ENCODE measurements around the gene SPTBN1.

Gene SPTBN1

GRCh38 chr2:54631755-54632154 is 175.6 kb downstream of the SPTBN1 start:
- H3K36me3 ChIP-seq (ENCODE audit: control insufficient read depth, insufficient read depth, low read length) = peaks cover 75% of the 10 kb centered on the region
- no peaks in the 10 kb centered on the region for H3K4me1 ChIP-seq (ENCODE audit: control insufficient read depth, insufficient read depth, low read length, poor library complexity, severe bottlenecking)
- H3K27me3 ChIP-seq (replicated peaks; ENCODE audit: control insufficient read depth, insufficient read depth, low read length, poor library complexity, severe bottlenecking) = no peaks in the 10 kb centered on the region
- no peak overlapping the region for H3K27ac ChIP-seq (ENCODE audit: insufficient read depth, low read length, poor library complexity, severe bottlenecking)
- no peak overlapping the region for H3K4me3 ChIP-seq (ENCODE audit: insufficient read depth, low read depth, low read length, poor library complexity, severe bottlenecking)
- no peak for DNase-seq
- no peaks in the 10 kb centered on the region for H3K9me3 ChIP-seq (ENCODE audit: control insufficient read depth, low read length)

GRCh38 chr2:54632733-54633692 is 176.9 kb downstream of the SPTBN1 start:
- Histone ChIP-seq H3K9me3 (ENCODE audit: control insufficient read depth, low read length) (no peaks in the 10 kb centered on the region), H3K4me3 (ENCODE audit: insufficient read depth, low read depth, low read length, poor library complexity, severe bottlenecking) (no peak overlapping the region), H3K27ac (ENCODE audit: insufficient read depth, low read length, poor library complexity, severe bottlenecking) (no peak overlapping the region), H3K4me1 (ENCODE audit: control insufficient read depth, insufficient read depth, low read length, poor library complexity, severe bottlenecking) (no peaks in the 10 kb centered on the region), H3K27me3 (replicated peaks; ENCODE audit: control insufficient read depth, insufficient read depth, low read length, poor library complexity, severe bottlenecking) (no peaks in the 10 kb centered on the region), H3K36me3 (ENCODE audit: control insufficient read depth, insufficient read depth, low read length) (peaks cover 76% of the 10 kb centered on the region)
- no peak for DNase-seq

- no peaks in the 10 kb centered on the region for H3K4me1 ChIP-seq (ENCODE audit: control insufficient read depth, insufficient read depth, low read length, poor library complexity, severe bottlenecking)
- no peak overlapping the region for H3K4me3 ChIP-seq (ENCODE audit: insufficient read depth, low read depth, low read length, poor library complexity, severe bottlenecking)
- H3K36me3 ChIP-seq (ENCODE audit: control insufficient read depth, insufficient read depth, low read length) = peaks cover 75% of the 10 kb centered on the region
- H3K9me3 ChIP-seq (ENCODE audit: control insufficient read depth, low read length) = no peaks in the 10 kb centered on the region
- H3K27me3 ChIP-seq (replicated peaks; ENCODE audit: control insufficient read depth, insufficient read depth, low read length, poor library complexity, severe bottlenecking) = no peaks in the 10 kb centered on the region
- H3K27ac ChIP-seq (ENCODE audit: insufficient read depth, low read length, poor library complexity, severe bottlenecking) = no peak overlapping the region
- DNase-seq = no peak
Measured at GRCh38 chr2:54634021-54634420, 177.9 kb downstream of the SPTBN1 start.

GRCh38 chr2:54634564-54635511 is 178.7 kb downstream of the SPTBN1 start:
- peaks cover 75% of the 10 kb centered on the region for H3K36me3 ChIP-seq (ENCODE audit: control insufficient read depth, insufficient read depth, low read length)
- H3K4me1 ChIP-seq (ENCODE audit: control insufficient read depth, insufficient read depth, low read length, poor library complexity, severe bottlenecking) = no peaks in the 10 kb centered on the region
- H3K4me3 ChIP-seq (ENCODE audit: insufficient read depth, low read depth, low read length, poor library complexity, severe bottlenecking) = no peak overlapping the region
- no peak overlapping the region for H3K27ac ChIP-seq (ENCODE audit: insufficient read depth, low read length, poor library complexity, severe bottlenecking)
- no peaks in the 10 kb centered on the region for H3K27me3 ChIP-seq (replicated peaks; ENCODE audit: control insufficient read depth, insufficient read depth, low read length, poor library complexity, severe bottlenecking)
- DNase-seq = no peak
- H3K9me3 ChIP-seq (ENCODE audit: control insufficient read depth, low read length) = no peaks in the 10 kb centered on the region

GRCh38 chr2:54635554-54636152 is 179.5 kb downstream of the SPTBN1 start:
- H3K27me3 ChIP-seq (replicated peaks; ENCODE audit: control insufficient read depth, insufficient read depth, low read length, poor library complexity, severe bottlenecking) = no peaks in the 10 kb centered on the region
- no peaks in the 10 kb centered on the region for H3K9me3 ChIP-seq (ENCODE audit: control insufficient read depth, low read length)
- no peaks in the 10 kb centered on the region for H3K4me1 ChIP-seq (ENCODE audit: control insufficient read depth, insufficient read depth, low read length, poor library complexity, severe bottlenecking)
- H3K36me3 ChIP-seq (ENCODE audit: control insufficient read depth, insufficient read depth, low read length) = peaks cover 72% of the 10 kb centered on the region
- DNase-seq = no peak
- H3K27ac ChIP-seq (ENCODE audit: insufficient read depth, low read length, poor library complexity, severe bottlenecking) = no peak overlapping the region
- no peak overlapping the region for H3K4me3 ChIP-seq (ENCODE audit: insufficient read depth, low read depth, low read length, poor library complexity, severe bottlenecking)

GRCh38 chr2:54636415-54637139 is 180.4 kb downstream of the SPTBN1 start:
- Histone ChIP-seq H3K36me3 (ENCODE audit: control insufficient read depth, insufficient read depth, low read length) (peaks cover 63% of the 10 kb centered on the region), H3K4me1 (ENCODE audit: control insufficient read depth, insufficient read depth, low read length, poor library complexity, severe bottlenecking) (no peaks in the 10 kb centered on the region), H3K4me3 (ENCODE audit: insufficient read depth, low read depth, low read length, poor library complexity, severe bottlenecking) (no peak overlapping the region), H3K27ac (ENCODE audit: insufficient read depth, low read length, poor library complexity, severe bottlenecking) (no peak overlapping the region), H3K9me3 (ENCODE audit: control insufficient read depth, low read length) (no peaks in the 10 kb centered on the region), H3K27me3 (replicated peaks; ENCODE audit: control insufficient read depth, insufficient read depth, low read length, poor library complexity, severe bottlenecking) (no peaks in the 10 kb centered on the region)
- DNase-seq = no peak

- H3K9me3 ChIP-seq (ENCODE audit: control insufficient read depth, low read length) = no peaks in the 10 kb centered on the region
- H3K36me3 ChIP-seq (ENCODE audit: control insufficient read depth, insufficient read depth, low read length) = peaks cover 55% of the 10 kb centered on the region
- no peaks in the 10 kb centered on the region for H3K27me3 ChIP-seq (replicated peaks; ENCODE audit: control insufficient read depth, insufficient read depth, low read length, poor library complexity, severe bottlenecking)
- DNase-seq = no peak
- no peak overlapping the region for H3K27ac ChIP-seq (ENCODE audit: insufficient read depth, low read length, poor library complexity, severe bottlenecking)
- no peak overlapping the region for H3K4me3 ChIP-seq (ENCODE audit: insufficient read depth, low read depth, low read length, poor library complexity, severe bottlenecking)
- no peaks in the 10 kb centered on the region for H3K4me1 ChIP-seq (ENCODE audit: control insufficient read depth, insufficient read depth, low read length, poor library complexity, severe bottlenecking)
Measured at GRCh38 chr2:54638103-54638502, 182.0 kb downstream of the SPTBN1 start.

GRCh38 chr2:54638774-54639187 is 182.7 kb downstream of the SPTBN1 start:
- Histone ChIP-seq H3K4me1 (ENCODE audit: control insufficient read depth, insufficient read depth, low read length, poor library complexity, severe bottlenecking) (no peaks in the 10 kb centered on the region), H3K27ac (ENCODE audit: insufficient read depth, low read length, poor library complexity, severe bottlenecking) (no peak overlapping the region), H3K9me3 (ENCODE audit: control insufficient read depth, low read length) (no peaks in the 10 kb centered on the region), H3K27me3 (replicated peaks; ENCODE audit: control insufficient read depth, insufficient read depth, low read length, poor library complexity, severe bottlenecking) (no peaks in the 10 kb centered on the region), H3K36me3 (ENCODE audit: control insufficient read depth, insufficient read depth, low read length) (peaks cover 53% of the 10 kb centered on the region), H3K4me3 (ENCODE audit: insufficient read depth, low read depth, low read length, poor library complexity, severe bottlenecking) (no peak overlapping the region)
- no peak for DNase-seq

- no peak overlapping the region for H3K27ac ChIP-seq (ENCODE audit: insufficient read depth, low read length, poor library complexity, severe bottlenecking)
- H3K4me3 ChIP-seq (ENCODE audit: insufficient read depth, low read depth, low read length, poor library complexity, severe bottlenecking) = no peak overlapping the region
Measured at GRCh38 chr2:54639609-54640008, 183.5 kb downstream of the SPTBN1 start.

More at GRCh38 chr2:54639609-54640008, 183.5 kb downstream of the SPTBN1 start:
- H3K27me3 ChIP-seq (replicated peaks; ENCODE audit: control insufficient read depth, insufficient read depth, low read length, poor library complexity, severe bottlenecking) = no peaks in the 10 kb centered on the region
- H3K9me3 ChIP-seq (ENCODE audit: control insufficient read depth, low read length) = no peaks in the 10 kb centered on the region
- no peak for DNase-seq
- peaks cover 58% of the 10 kb centered on the region for H3K36me3 ChIP-seq (ENCODE audit: control insufficient read depth, insufficient read depth, low read length)
- H3K4me1 ChIP-seq (ENCODE audit: control insufficient read depth, insufficient read depth, low read length, poor library complexity, severe bottlenecking) = no peaks in the 10 kb centered on the region

Measured in effector memory CD4-positive, alpha-beta T cell (primary cell).